BLaER1 treated with 17β-estradiol and CSF1 and Interleukin-3, amounts not matched to agents 10 nM and 100 nM (cell line): ENCODE results near the gene RBPMS2.

Source experiments
- H3K27ac ChIP-seq, 11 experiments: shearing (Covaris generic); formaldehyde crosslinking; 2 replicates each; pipeline ENCODE4 v1.8.1; 2022
- H3K27me3 ChIP-seq, 11 experiments: shearing (Covaris generic); formaldehyde crosslinking; 2 replicates each; pipeline ENCODE4 v1.8.1; 2022
- H3K36me3 ChIP-seq, 11 experiments: shearing (Covaris generic); formaldehyde crosslinking; 2 replicates each; pipeline ENCODE4 v1.8.1; 2022
- H3K4me1 ChIP-seq, 10 experiments: shearing (Covaris generic); formaldehyde crosslinking; 2 replicates each; pipeline ENCODE4 v1.8.1; 2022
- H3K4me2 ChIP-seq, 11 experiments: shearing (Covaris generic); formaldehyde crosslinking; 2 replicates each; pipeline ENCODE4 v1.8.1; 2022
- H3K4me3 ChIP-seq, 10 experiments: shearing (Covaris generic); formaldehyde crosslinking; 2 replicates each; pipeline ENCODE4 v1.8.1; 2022
- H3K9ac ChIP-seq, 11 experiments: shearing (Covaris generic); formaldehyde crosslinking; 2 replicates each; pipeline ENCODE4 v1.8.1; 2022
- H3K9me3 ChIP-seq, 11 experiments: shearing (Covaris generic); formaldehyde crosslinking; replicated peaks in 1 of 11; 2 replicates each; pipeline ENCODE4 v1.8.1; 2022
- H4K20me1 ChIP-seq, 11 experiments: shearing (Covaris generic); formaldehyde crosslinking; 2 replicates each; pipeline ENCODE4 v1.8.1; 2022
- Cebpa-rat ChIP-seq, 11 experiments: shearing (Covaris generic); IDR thresholded peaks; 2 replicates each; pipeline ENCODE4 v1.8.1; 2022

The RBPMS2 gene

GRCh38 chr15:64731805-64732151 is 43.6 kb downstream of the RBPMS2 start:
- no peak for TF ChIP-seq Cebpa-rat (IDR thresholded peaks at IDR 0.05)

GRCh38 chr15:64731012-64731804 is 44.2 kb downstream of the RBPMS2 start:
- H3K9me3 ChIP-seq, result no peaks in the 10 kb centered on the region
- peaks cover 0 to 17% (median 13%) of the 10 kb centered on the region in 10 experiments; a peak in 16 of 20 replicates for H3K4me1 ChIP-seq
- no peak overlapping the region for H3K9ac ChIP-seq
- H3K36me3 ChIP-seq, result no peaks in the 10 kb centered on the region
- H3K4me3 ChIP-seq, result no peak overlapping the region
- TF ChIP-seq Cebpa-rat (IDR thresholded peaks at IDR 0.05), result no peak
- no peaks in the 10 kb centered on the region for H4K20me1 ChIP-seq
- no peaks in the 10 kb centered on the region for H3K27me3 ChIP-seq
- H3K27ac ChIP-seq, result no peak overlapping the region
- peak overlapping the region in 9 of 11 experiments; percentile 4 to 81 (median 24); a peak in 11 of 22 replicates for H3K4me2 ChIP-seq

More at GRCh38 chr15:64731805-64732151, 43.6 kb downstream of the RBPMS2 start:
- Histone ChIP-seq H3K9me3 (no peaks in the 10 kb centered on the region), H4K20me1 (no peaks in the 10 kb centered on the region), H3K27ac (no peak overlapping the region), H3K4me3 (no peak overlapping the region), H3K27me3 (no peaks in the 10 kb centered on the region), H3K36me3 (no peaks in the 10 kb centered on the region), H3K4me1 (peaks cover 0 to 17% (median 13%) of the 10 kb centered on the region in 10 experiments; a peak in 16 of 20 replicates), H3K4me2 (peak overlapping the region in 6 of 11 experiments; percentile 5 to 46 (median 25); a peak in 7 of 22 replicates), H3K9ac (no peak overlapping the region)

DNA sequence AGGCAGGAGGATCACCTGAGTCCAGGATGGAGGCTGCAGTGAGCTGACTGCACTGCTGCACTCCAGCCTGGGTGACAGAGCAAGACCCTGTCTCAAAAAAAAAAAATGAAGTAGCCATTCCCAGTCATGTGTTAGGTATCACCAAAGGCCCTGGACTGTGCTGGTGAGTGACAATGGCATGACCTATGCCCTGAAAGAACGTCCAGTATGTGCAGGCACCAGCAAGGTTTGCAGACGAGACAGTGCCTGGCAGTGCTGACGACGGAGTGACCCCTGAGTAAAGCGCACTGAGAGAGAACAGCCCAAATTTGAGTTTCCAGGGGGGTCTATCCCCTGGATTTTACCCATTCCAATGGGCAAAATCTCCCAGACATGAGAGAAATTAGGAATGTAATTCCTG is 45.2 kb downstream of the RBPMS2 start:
- Histone ChIP-seq H3K27ac (no peak overlapping the region), H3K27me3 (no peaks in the 10 kb centered on the region), H3K36me3 (no peaks in the 10 kb centered on the region), H3K9me3 (no peaks in the 10 kb centered on the region), H3K9ac (no peak overlapping the region), H3K4me2 (no peak overlapping the region), H4K20me1 (no peaks in the 10 kb centered on the region), H3K4me3 (no peak overlapping the region), H3K4me1 (peaks cover 0 to 17% (median 13%) of the 10 kb centered on the region in 10 experiments; a peak in 16 of 20 replicates)
- no peak for TF ChIP-seq Cebpa-rat (IDR thresholded peaks at IDR 0.05)

DNA sequence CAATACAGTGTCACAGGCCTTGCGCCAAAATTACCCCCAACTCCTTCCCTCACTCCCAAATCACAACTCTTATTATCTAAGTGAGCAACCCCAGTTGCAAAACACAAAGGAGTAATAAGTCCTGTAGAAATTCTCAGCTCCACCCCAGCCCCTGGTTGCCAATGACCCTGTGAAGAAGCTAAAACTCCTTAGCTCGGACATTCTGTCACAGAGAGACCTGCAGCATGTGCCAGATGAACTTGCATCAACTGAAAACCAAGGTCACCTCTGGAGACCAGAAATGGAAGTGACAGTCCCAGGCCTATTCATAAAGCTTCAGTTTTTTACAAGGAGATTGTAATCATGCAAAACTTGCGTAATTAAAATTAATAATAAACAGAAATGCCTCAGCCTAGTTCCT is 55.2 kb downstream of the RBPMS2 start:
- no peaks in the 10 kb centered on the region for H3K36me3 ChIP-seq
- no peaks in the 10 kb centered on the region for H3K27me3 ChIP-seq
- TF ChIP-seq Cebpa-rat (IDR thresholded peaks at IDR 0.05), result no peak
- H3K27ac ChIP-seq, result no peak overlapping the region
- H3K4me2 ChIP-seq, result no peak overlapping the region
- no peak overlapping the region for H3K4me3 ChIP-seq
- no peaks in the 10 kb centered on the region for H3K9me3 ChIP-seq
- no peak overlapping the region for H3K9ac ChIP-seq
- no peaks in the 10 kb centered on the region for H4K20me1 ChIP-seq
- peaks cover 0 to 9% (median 0%) of the 10 kb centered on the region in 10 experiments; a peak in 4 of 20 replicates for H3K4me1 ChIP-seq

GRCh38 chr15:64717735-64718495 is 57.5 kb downstream of the RBPMS2 start:
- no peak overlapping the region for H3K4me3 ChIP-seq
- H3K27ac ChIP-seq, result peak overlapping the region in 1 of 11 experiments; percentile 13; a peak in 1 of 22 replicates
- no peaks in the 10 kb centered on the region for H3K27me3 ChIP-seq
- peak overlapping the region in 1 of 11 experiments; percentile 44; a peak in 1 of 22 replicates for H3K4me2 ChIP-seq
- no peaks in the 10 kb centered on the region for H4K20me1 ChIP-seq
- no peak for TF ChIP-seq Cebpa-rat (IDR thresholded peaks at IDR 0.05)
- H3K9me3 ChIP-seq, result no peaks in the 10 kb centered on the region
- H3K9ac ChIP-seq, result no peak overlapping the region
- H3K4me1 ChIP-seq, result peaks cover 0 to 9% (median 0%) of the 10 kb centered on the region in 10 experiments; a peak in 4 of 20 replicates
- H3K36me3 ChIP-seq, result no peaks in the 10 kb centered on the region

DNA sequence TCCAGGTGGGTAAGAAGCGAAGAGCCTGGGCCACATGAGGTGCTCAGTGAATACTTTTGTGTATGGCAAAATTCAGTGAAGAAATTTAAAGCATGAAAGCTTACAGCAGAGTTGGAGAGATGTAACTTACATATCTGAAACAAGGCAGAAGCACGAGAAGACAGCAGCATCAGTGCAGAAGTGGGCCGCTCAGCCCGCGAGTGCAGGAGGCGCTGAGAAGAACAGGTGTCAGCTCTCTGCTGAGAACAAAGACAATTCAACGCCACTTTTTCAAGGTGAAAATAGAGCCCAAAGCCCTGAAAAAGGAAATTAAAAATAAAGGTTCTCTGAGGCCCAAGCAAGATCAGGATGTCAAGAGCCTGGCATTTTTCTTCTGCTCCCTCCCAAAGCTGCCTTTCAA is 58.3 kb downstream of the RBPMS2 start:
- Histone ChIP-seq H4K20me1 (no peaks in the 10 kb centered on the region), H3K4me2 (no peak overlapping the region), H3K27me3 (no peaks in the 10 kb centered on the region), H3K27ac (no peak overlapping the region), H3K4me3 (no peak overlapping the region), H3K9me3 (no peaks in the 10 kb centered on the region), H3K4me1 (peaks cover 0 to 9% (median 0%) of the 10 kb centered on the region in 10 experiments; a peak in 4 of 20 replicates), H3K36me3 (no peaks in the 10 kb centered on the region), H3K9ac (no peak overlapping the region)
- TF ChIP-seq Cebpa-rat (IDR thresholded peaks at IDR 0.05), result no peak

DNA sequence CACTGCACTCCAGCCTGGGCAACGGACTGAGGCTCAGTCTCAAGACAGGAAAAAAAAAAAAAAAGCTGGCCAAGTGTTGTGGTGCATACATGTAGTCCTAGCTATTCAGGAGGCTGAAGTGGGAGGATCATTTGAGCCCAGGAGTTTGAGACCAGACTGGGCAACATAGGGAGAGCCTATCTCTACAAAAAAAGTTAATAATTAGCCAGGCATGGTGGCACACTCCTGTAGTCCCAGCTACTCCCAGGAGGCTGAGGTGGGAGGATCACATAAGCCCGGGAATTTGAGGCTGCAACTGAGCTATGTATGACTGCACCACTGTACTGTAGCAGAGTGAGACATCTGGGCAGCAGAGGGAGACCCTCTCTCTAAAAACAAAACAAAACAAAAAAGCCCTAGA is 58.9 kb downstream of the RBPMS2 start:
- Histone ChIP-seq H3K27ac (no peak overlapping the region), H3K4me3 (no peak overlapping the region), H3K9me3 (no peaks in the 10 kb centered on the region), H3K36me3 (no peaks in the 10 kb centered on the region), H3K9ac (no peak overlapping the region), H3K4me1 (peaks cover 0 to 11% (median 0%) of the 10 kb centered on the region in 10 experiments; a peak in 7 of 20 replicates), H4K20me1 (no peaks in the 10 kb centered on the region), H3K27me3 (no peaks in the 10 kb centered on the region), H3K4me2 (no peak overlapping the region)
- TF ChIP-seq Cebpa-rat (IDR thresholded peaks at IDR 0.05), result no peak

- H3K4me2 ChIP-seq, result no peak overlapping the region
- H3K36me3 ChIP-seq, result no peaks in the 10 kb centered on the region
- H3K4me1 ChIP-seq, result peaks cover 0 to 18% (median 0%) of the 10 kb centered on the region in 10 experiments; a peak in 7 of 20 replicates
- H3K9me3 ChIP-seq, result no peaks in the 10 kb centered on the region
- H3K9ac ChIP-seq, result no peak overlapping the region
- no peak overlapping the region for H3K4me3 ChIP-seq
- no peak overlapping the region for H3K27ac ChIP-seq
- TF ChIP-seq Cebpa-rat (IDR thresholded peaks at IDR 0.05), result no peak
- H3K27me3 ChIP-seq, result no peaks in the 10 kb centered on the region
- H4K20me1 ChIP-seq, result no peaks in the 10 kb centered on the region
Observed at GRCh38 chr15:64713592-64713991, 61.8 kb downstream of the RBPMS2 start.

DNA sequence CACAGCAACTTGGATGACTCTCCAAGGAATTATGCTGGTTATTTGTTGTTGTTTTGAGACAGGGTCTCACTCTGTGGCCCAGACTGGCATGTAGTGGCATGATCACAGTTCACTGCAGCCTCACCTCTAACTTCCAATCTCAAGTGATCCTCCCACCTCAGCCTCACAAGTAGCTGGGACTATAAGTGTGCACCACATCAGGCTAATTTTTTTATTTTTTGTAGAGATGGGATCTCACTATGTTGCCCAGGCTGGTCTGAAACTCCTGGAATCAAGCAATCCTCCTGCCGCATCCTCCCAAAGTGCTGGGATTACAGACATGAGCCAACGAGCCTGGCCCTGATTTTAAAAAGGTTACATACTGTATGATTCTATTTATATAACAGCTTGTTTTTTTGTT is 63.0 kb downstream of the RBPMS2 start:
- H3K36me3 ChIP-seq, result no peaks in the 10 kb centered on the region

More for the DNA sequence above, 63.0 kb downstream of the RBPMS2 start:
- Histone ChIP-seq H4K20me1 (no peaks in the 10 kb centered on the region), H3K9ac (no peak overlapping the region), H3K27ac (no peak overlapping the region), H3K27me3 (no peaks in the 10 kb centered on the region), H3K9me3 (no peaks in the 10 kb centered on the region), H3K4me2 (no peak overlapping the region), H3K4me1 (peaks cover 0 to 11% (median 0%) of the 10 kb centered on the region in 10 experiments; a peak in 6 of 20 replicates), H3K4me3 (no peak overlapping the region)
- TF ChIP-seq Cebpa-rat (IDR thresholded peaks at IDR 0.05), result no peak
